RWPE1 (cell line): Measurements from ENCODE around the gene CHI3L1.

Source experiments
- CTCF ChIA-PET: fragments of 350-600 bp; sonication (Branson Sonifier 250); formaldehyde crosslinking; extraction: SDS; loops from one replicate; lab custom pipeline; 2021; lab: Yijun Ruan, JAX
- POLR2A ChIA-PET: fragments of 400-600 bp; formaldehyde crosslinking; extraction: SDS; loops from one replicate; lab custom pipeline; 2020; ENCODE audit warnings: antibody characterized with exemption; ENCODE audit not compliant: low non-redundant PET; lab: Yijun Ruan, JAX
- DNase-seq: peaks from one replicate; pipeline ENCODE4 v3.0.0; 2012; ENCODE audit warnings: low spot score
- H3K27ac ChIP-seq: fragments of 450-650 bp; 2 replicates; pipeline ENCODE4 v1.5.1; 2017
- CTCF ChIP-seq: fragments of 450-650 bp; conservative IDR thresholded peaks from 2 replicates; pipeline ENCODE4 v1.5.1; 2017; ENCODE audit warnings: low read depth, mild to moderate bottlenecking

CHI3L1 gene

GRCh38 chr1:203215573-203215972 is 29.1 kb upstream of the CHI3L1 start:
- H3K27ac ChIP-seq: no peak overlapping the region
- POLR2A ChIA-PET: no interaction called here
- no peak for DNase-seq
- TF ChIP-seq CTCF: no peak
- CTCF ChIA-PET: interaction anchor here (0.5 to 8.4 kb wide), 31 partner anchors 9 to 1320 kb away, joined by 3 to 197 read pairs (median 8); partner anchors contain the start of genes ADORA1 and MYBPH

GRCh38 chr1:203214871-203215270 is 28.4 kb upstream of the CHI3L1 start:
- no peak overlapping the region for H3K27ac ChIP-seq
- no peak for TF ChIP-seq CTCF
- DNase-seq: no peak
- CTCF ChIA-PET: interaction anchor here (0.6 to 8.4 kb wide), 12 partner anchors 8 to 180 kb away, joined by 3 to 197 read pairs (median 20); no protein-coding TSS in a partner anchor
- POLR2A ChIA-PET: no interaction called here

DNA sequence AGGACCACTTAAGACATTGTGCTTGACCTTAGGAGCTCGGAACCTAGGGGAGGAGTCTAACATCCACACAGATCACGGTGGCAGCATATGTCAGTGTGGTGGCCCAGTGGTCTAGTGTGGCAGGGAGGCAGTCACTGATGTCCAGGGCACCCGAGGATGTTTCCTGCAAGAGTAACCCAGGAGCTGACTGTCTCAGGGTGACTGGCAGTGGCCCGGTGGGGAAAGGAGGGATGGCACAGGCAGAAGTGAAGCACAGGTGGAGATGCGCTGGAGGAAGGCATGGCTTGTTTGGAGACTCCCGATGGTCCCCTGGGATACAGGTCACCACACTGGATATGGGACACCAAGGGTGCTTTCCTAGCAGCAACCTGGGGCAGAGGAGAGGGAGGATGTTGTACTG is 26.6 kb upstream of the CHI3L1 start:
- POLR2A ChIA-PET: no interaction called here

GRCh38 chr1:203211812-203212211 is 25.3 kb upstream of the CHI3L1 start:
- H3K27ac ChIP-seq: no peak overlapping the region
- DNase-seq: no peak
- no peak for TF ChIP-seq CTCF
- CTCF ChIA-PET: interaction anchor here (0.6 to 2.1 kb wide), 5 partner anchors 94 to 276 kb away, joined by 3 to 10 read pairs (median 4); no protein-coding TSS in a partner anchor
- POLR2A ChIA-PET: no interaction called here

More for the DNA sequence above, 26.6 kb upstream of the CHI3L1 start:
- no peak for DNase-seq
- CTCF ChIA-PET: interaction anchor here (0.5 to 1.5 kb wide), 6 partner anchors 49 to 1367 kb away, joined by 3 to 5 read pairs (median 4); partner anchors contain the start of gene LGR6
- no peak for TF ChIP-seq CTCF
- H3K27ac ChIP-seq: no peak overlapping the region

DNA sequence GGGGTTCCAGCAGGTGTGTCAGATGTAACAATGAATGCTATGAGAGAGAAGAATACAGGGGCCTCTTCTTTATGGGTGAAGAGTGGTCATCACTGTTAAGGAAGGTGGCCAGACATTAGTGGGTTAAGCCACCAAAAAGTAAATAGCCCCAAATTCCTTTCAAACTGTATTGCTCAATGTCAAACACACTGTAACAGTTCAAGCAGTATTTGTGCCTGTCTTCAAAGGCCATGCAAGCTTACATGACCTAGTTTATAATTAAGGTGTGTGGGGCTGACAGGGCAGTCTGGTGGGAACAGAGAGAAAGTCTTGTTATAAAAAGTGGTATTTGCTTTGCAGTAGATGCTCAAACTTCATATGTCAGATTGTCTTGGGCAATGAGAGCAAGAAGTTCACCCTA is 24.5 kb upstream of the CHI3L1 start:
- CTCF ChIA-PET: interaction anchor here (0.8 to 2.1 kb wide), 3 partner anchors 93 to 183 kb away, joined by 3 to 10 read pairs (median 5); no protein-coding TSS in a partner anchor
- DNase-seq: no peak
- POLR2A ChIA-PET: no interaction called here
- no peak overlapping the region for H3K27ac ChIP-seq
- no peak for TF ChIP-seq CTCF

DNA sequence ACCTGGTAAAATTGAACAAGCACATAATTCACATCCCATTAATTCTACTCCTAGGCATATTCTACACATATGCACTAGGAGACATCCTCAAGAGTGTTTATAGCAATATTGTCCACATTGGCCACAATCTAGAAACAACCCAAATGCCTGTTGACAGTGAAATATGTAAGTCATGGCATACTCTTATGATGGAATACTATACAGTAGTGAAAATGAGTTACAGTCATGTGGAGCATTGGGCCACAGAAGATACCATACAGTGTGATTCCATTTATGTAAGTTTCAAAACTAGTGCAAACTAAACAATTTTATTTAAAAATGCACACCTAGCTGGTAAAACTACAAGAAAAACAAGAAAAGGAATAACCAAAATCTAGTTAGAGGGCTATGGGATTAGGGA is 23.8 kb upstream of the CHI3L1 start:
- no peak overlapping the region for H3K27ac ChIP-seq
- CTCF ChIA-PET: interaction anchor here (2.1 kb wide), 1 partner anchor 92 kb away, joined by 10 read pairs; no protein-coding TSS in a partner anchor
- no peak for TF ChIP-seq CTCF
- no peak for DNase-seq
- POLR2A ChIA-PET: no interaction called here
